DND-41 (cell line): Measurements from ENCODE around the gene RBKS.

Experiments used
- CTCF ChIP-seq: IDR thresholded peaks from 2 replicates; pipeline ENCODE4 v1.5.1; 2012; ENCODE audit warnings: borderline replicate concordance, low read length, moderate library complexity, mild to moderate bottlenecking; ENCODE audit not compliant: poor library complexity, severe bottlenecking; ENCODE audit errors: extremely low read depth
- EZH2 ChIP-seq: IDR thresholded peaks from 3 replicates; pipeline ENCODE4 v1.6.1; 2012; ENCODE audit warnings: borderline replicate concordance, low read depth, mild to moderate bottlenecking, moderate library complexity, low read length, inconsistent platforms; ENCODE audit not compliant: severe bottlenecking

- TF ChIP-seq CTCF, result no peak
- TF ChIP-seq EZH2, result no peak
Observed at GRCh38 chr2:27929916-27930486, 39.8 kb upstream of the RBKS start.
